Cardiac septum (tissue), 1 donor: Measurements from ENCODE around the gene TADA2A. TPM values are rescaled to one million over a fixed set of nuclear protein-coding genes. Genes with fewer than 3 reads are reported as not detected.
"Not testable (repeated sequence)": the region's sequence is repeated elsewhere in the genome, so short reads cannot be mapped to it uniquely, and the experiment has no call there.

Source experiments
- DNase-seq: peaks from one replicate; pipeline ENCODE4 v3.0.0-alpha.2; 2020; ENCODE audit warnings: low spot score
- intact Hi-C: fragments of 100-400 bp; cut with DNase I; formaldehyde crosslinking; loops from one replicate; pipeline ENCODE4 v1.14.0; 2022
- total RNA-seq: library from RNA; stranded (reverse); fragmentation: NEBNext Ultra II Directional; extraction: Animal tissue kit (Norgen Biotek cat#: 25700); gene quantifications from one replicate; pipeline ENCODE4 v1.2.1, GENCODE V29; 2021
- donor health status: DM: no; HTN: no; CAD: no.

TADA2A gene
- total RNA-seq, 1 donor from 2014 or later = 18.5 TPM

DNA sequence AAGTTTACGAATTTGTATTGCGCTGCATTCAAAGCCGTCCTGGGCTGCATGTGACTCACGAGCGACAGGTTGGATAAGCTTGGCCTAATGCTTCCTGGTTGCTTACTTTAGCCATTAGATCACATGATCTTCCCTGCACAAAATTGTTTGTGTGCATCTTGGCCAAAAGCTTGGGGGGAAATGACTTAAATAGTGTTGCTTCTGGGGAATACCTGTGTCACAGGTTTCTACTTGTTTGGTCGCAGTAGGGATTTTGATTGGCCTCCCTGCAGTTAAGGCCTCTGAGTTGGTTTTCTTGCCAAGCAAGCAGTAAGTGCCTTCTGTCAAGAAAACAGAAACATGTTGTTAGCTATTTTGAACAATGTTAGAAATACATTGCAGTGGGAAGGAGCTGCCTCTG is 43.4 kb downstream of the TADA2A start:
- DNase-seq = no peak

DNA sequence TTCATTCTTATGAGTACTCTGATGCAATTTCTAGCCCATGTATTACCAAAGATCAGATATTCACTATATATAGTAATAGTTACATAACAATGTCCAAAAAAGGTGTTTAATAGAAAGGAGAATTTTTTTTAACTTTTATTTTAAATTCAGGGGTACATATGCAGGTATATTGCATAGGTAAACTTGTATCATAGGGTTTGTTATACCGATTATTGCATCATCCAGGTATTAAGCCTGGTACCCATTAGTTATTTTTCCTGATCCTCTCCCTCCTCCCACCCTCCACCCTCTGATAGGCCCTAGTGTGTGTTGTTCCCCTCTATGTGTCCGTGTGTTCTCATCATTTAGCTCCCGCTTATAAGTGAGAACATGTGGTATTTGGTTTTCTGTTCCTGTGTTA is 51.1 kb downstream of the TADA2A start:
- intact Hi-C loops, DNase-seq: not testable (repeated sequence)

More for the DNA sequence above, 43.4 kb downstream of the TADA2A start:
- intact Hi-C loops = no loop called here

DNA sequence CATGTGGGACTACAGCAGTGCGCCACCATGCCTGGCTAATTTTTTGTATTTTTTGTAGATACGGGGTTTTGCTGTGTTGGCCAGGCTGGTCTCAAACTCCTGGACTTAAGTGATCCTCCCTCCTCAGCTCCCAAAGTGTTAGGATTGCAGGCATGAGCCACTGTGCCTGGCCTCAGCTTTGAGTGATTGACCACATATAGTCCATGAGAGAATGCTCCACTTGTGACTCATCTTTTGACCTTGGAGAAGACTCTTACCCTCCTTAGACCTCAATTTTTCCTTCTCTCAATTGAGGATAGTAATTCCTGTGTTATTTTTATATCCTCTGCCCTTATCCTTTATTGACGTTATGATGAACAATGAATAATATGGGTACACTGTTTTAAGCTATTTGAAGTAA is 52.1 kb downstream of the TADA2A start:
- intact Hi-C loops = no loop called here
- no peak for DNase-seq

DNA sequence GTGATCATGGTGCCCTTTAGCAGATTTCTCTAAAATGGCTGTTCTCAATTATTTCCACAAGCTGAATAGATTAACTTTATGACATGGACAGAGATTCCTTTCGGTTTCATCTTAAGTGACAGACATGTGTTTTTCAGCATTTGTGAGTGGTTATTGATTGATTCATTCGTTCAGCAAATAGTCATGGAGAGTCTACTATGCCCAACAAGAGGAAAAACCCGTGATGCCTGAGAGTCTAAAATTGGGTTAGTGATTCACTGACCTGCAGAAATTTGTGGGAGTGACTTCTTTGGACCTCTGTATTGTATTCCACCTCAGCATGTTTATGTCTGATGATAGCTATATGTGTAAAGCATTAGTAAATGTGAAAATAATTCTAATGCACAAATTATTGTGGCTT is 55.0 kb downstream of the TADA2A start:
- intact Hi-C loops = no loop called here
- no peak for DNase-seq

DNA sequence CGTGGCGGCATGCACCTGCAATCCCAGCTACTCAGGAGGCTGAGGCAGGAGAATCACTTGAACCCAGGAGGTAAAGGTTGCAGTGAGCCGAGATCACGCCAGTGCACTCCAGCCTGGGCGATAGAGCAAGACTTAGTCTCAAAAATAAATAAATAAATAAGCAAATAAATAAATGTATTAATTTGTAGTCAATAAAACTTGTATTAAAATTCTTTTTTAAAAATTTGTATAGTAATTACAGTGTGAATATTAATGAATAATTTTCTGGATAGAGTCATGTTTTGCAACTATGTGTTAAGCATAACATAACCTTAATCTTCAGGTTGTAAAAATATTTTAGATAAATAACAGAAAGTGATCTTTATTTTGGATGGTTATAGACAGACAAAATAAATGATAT is 55.8 kb downstream of the TADA2A start:
- intact Hi-C loops = no loop called here
- DNase-seq = no peak

DNA sequence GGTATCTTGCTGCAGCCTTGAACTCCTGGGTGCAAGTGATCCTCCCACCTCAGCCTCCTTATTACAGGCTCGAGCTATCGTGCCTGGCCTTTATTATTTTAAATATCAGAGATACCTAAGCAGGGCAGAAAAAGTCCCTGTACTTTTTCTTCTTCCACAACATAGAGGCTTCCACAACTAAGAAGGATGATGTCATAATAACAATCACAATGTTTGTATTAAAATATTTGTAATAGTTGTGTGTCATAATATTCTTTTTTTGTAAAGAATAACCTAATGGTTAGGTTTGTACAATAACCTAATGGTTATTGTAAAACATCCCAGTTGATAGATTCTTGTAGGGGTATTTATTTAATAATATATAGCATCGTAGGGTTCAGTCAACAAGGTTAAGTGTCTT is 56.4 kb downstream of the TADA2A start:
- intact Hi-C loops = no loop called here
- no peak for DNase-seq

DNA sequence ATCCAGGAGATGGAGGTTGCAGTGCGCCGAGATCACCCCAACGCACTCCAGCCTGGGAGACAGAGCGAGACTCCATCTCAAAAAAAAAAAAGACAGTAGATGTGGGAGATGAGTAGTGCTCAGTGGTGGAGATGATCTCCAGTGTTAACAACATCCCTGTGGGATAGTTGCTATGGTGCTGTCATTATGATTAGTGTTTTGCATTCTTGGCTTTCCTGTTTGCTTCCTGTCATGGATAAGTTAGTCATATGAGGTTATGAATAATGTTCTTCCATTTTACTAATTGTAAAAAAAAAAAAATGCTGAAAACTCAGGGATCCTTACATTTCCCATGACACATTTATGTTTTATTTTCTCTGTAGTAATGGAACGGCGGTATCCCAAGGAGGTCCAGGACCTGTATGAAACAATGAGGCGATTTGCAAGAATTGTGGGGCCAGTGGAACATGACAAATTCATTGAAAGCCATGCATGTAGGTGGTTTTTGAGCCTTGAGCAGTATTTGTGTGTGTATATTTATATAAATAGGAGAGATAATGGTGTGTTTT is 58.5 kb downstream of the TADA2A start:
- intact Hi-C loops = no loop called here
- no peak for DNase-seq

DNA sequence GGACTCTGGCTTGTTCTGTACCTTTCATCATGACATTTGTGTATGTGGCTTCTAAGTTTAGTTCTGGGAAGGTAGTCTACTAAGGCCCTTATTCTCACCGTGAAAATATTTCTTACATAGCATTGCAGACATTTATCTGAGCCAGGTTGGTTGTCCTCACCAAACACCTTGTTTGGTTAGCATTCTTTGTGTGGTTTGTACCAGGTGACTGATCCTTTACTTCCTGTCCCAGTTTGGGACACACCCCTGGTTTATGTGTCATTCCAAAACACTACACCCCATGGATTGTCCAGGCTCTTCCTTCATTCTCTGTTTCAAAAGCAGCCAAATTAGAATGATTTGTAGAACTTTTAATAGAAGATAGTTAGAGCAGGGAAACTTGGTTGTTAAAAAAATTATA is 59.8 kb downstream of the TADA2A start:
- DNase-seq = no peak
- intact Hi-C loops = no loop called here

DNA sequence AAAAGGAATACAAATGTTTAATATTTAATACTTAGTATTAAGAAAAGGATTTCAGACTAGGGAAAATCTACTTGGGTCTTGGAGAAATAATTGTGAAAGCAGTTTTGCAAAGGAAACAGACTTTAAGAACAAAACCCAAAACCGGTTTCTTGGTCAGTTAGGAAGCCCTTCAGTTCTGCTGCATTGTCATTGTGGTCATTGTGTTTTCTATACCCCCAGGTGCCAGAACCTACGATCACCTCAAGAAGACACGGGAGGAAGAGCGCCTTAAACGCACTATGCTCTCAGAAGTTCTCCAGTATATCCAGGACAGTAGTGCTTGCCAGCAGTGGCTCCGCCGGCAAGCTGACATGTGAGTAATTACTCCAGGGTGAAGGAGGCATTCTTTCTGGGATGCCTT is 63.5 kb downstream of the TADA2A start:
- intact Hi-C loops = no loop called here
- no peak for DNase-seq

DNA sequence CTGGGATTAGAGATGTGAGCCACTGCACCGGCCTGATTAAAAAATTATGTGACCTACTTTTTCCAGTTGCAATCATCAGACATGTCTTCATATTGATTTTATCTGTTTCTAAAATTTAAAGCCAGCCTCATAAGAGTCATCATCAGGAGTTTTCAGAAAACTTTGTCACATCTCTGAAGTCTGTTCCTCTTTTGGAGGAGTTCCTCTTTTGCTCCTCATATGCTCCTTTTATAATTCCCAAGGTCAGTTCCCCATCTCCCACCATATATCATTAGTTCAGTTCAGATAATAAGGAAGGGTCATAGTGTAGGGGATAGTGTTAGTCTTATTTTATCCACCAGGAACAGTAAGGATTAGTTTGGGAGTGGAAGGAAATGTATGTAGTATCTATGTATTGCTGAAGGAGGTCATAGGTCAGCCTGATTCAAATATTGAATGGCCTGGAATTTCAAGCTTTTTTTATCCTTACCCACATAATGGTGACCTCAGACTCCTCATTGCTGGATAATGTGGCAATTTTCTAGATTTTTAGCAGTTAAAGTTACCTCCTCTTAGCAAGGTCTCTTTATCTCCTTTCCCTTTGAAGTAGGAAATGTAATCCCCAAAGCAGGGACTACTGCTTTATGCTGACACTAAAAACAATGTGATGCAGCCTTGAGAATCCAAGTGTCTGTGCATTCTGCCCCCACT is 69.2 kb downstream of the TADA2A start:
- no peak for DNase-seq
- intact Hi-C loops = no loop called here

DNA sequence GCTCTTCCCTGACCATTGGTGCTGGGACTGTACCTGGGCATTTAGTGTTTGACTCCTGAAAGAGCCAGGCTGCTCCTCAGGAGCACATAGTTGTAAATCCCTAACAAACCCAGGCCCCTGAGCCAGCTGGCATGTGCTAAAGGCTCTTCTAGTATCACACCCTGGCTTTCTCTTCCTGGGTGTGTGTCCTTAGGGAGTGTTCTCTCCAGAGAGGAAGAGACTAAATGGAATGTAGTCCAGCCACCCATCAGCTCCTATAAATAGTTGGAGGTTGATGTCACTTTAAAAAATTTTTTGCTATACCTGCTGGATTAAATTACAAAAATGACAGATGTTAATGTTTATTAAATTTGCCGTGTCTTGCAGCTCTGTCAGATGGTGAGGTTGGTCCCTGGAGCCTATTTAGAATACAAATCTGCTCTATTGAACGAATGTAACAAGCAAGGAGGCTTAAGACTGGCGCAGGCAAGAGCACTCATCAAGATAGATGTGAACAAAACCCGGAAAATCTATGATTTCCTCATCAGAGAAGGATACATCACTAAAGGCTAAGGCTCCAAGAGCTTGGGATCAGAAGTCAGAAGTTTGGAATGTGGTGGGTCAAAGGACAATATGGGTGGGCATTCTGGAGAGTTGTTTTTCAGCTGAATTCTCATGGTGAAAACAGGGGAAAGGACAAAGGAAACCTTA is 69.9 kb downstream of the TADA2A start:
- intact Hi-C loops = no loop called here
- no peak for DNase-seq

DNA sequence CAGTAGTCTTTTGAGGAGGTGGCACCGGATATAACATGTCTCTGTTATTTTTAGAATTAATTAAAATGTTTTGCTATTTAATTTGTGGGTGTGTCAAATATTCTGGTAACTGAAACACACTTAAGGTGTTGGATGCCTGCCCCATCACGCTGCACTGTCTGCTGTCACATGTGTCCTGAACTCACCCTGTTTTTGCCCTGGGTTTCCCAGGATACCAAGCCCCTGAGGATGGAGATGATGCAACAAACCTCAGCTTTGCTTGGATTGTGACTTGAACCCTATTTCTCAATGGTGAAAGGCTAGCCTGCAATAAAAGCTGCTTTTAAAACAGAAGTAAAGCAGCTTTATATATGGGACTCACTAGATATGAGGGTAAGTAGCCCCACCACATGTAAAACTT is 71.5 kb downstream of the TADA2A start:
- DNase-seq = no peak
- intact Hi-C loops = no loop called here

DNA sequence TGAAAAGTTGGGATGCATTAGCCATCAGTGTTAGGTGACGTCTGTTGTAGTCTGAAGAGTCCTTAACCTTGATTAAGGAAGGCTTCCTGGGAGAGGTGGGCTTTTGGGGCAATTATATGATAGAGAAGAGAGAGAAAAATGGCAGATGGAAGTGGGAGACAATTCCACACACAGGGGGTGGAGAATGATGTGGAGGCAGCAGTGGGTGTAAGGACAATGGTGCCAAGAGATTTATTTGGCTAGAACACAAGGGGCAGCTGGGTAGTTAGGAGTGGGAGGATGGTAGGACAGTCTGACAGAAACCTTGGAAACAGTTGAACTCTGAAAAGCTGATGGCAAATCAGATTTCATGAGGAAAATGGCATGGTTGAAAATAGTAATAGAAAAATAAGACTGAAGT is 72.3 kb downstream of the TADA2A start:
- intact Hi-C loops = no loop called here
- DNase-seq = no peak

DNA sequence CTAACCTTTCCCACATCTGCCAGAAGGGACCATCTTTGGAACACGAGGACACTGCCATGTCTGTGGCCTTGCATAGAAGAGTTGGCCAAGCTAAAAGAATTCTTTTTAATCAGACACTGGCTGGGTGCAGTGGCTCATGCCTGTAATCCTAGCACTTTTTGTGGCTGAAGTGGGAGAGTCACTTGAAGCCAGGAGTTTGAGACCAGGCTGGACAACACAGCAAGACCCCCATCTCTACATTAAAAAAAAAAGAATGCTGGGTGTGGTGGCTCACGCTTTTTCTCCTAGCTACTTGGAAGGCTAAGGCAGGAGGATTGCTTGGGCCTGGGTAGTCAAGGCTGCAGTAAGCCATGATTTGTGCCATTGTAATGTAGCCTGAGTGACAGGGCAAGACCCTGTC is 73.7 kb downstream of the TADA2A start:
- DNase-seq = no peak
- intact Hi-C loops = no loop called here

DNA sequence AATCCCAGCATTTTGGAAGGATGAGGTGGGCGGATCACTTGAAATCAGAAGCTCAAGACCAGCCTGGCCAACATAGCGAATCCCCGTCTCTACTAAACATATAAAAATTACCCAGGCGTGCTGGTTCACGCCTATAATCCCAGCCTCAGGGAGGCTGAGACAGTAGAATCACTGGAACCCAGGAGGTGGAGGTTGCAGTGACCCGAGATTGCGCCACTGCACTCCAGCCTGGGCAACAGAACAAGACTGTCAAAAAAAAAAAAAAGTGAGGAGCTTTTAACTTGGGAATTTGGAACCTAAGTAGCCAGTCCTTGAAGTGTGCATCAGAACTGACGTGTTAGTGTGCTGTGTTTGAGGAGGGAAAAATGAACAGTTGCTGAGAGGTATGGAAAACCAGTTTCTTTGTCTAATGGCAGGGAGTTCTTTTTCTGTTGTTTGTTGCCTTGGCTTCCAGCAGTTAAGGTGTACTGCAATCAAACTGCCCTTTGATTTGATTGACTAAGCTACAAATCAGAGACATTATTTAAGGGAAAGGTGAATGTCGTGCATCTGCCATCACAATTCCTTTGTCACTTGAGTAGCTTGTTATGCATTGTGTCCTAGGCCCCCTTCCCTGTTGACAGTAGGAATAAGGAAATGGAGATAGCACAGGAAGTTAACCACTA is 74.4 kb downstream of the TADA2A start:
- intact Hi-C loops = no loop called here
- no peak for DNase-seq

DNA sequence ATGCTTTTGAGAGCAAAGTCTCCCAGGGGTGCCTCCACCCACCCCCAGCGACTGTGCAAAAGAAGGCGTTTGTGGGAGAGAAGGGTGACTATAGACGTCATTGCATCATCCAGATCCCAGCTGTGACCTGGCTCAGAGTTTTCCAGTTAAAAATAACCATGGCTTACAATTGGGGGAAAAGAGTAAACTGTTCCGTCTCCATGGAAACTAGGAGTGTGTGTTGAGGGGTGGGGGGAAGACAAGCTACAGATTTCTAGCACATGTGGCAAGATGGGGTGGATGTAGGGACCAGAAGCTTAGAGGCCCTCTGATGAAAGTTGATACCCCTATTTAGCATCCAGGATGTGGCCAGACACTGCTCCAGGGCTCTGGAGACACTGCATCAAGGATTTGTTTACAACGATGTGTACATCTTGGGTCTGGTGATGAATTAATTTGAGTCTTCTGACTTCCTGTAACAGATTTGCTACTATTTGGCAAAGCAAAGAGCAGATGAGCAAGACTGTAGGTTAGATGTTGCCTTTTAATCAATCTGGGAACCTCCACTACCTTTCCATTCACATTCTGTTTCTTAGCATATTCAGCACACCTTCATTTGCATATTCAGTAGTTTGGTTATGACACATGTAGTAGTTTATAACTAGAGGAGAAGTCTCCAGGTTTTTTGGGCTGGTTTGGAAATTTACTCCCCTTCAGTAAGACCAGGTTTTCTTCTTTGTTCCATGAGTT is 76.8 kb downstream of the TADA2A start:
- intact Hi-C loops = no loop called here
- no peak for DNase-seq

DNA sequence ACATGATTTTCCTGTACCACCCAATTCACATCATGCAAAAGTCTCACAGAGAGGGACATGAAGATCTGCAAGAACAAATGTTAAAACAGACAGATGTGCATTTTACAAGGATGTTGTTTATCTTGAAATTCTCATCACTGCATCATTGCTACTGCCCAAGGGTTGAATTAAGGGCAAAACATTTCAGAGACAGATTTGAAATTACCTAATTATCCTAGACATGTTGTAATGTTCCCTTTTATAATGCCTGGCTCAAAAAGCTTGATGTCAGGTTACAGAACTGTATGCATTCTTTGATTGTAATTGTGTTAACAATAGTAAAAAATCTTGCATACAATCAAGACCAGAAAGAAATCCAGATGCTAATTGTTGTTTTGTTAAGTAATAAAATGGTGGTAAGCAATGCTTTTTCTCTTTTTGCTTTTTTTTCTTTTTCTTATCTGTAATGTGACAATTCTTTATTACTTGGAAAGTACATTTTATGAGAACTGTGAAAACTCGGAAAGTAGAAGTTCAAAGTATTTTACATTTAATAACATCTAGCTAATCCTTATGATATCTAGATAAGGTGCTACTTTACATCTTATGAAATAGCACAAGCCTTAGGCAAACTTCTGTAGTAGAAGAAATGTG is 79.4 kb downstream of the TADA2A start:
- no peak for DNase-seq
- intact Hi-C loops = loop anchor here (5.0 kb wide), 1 partner anchor 79 kb away; the partner anchor contains the start of genes ACACA and TADA2A

DNA sequence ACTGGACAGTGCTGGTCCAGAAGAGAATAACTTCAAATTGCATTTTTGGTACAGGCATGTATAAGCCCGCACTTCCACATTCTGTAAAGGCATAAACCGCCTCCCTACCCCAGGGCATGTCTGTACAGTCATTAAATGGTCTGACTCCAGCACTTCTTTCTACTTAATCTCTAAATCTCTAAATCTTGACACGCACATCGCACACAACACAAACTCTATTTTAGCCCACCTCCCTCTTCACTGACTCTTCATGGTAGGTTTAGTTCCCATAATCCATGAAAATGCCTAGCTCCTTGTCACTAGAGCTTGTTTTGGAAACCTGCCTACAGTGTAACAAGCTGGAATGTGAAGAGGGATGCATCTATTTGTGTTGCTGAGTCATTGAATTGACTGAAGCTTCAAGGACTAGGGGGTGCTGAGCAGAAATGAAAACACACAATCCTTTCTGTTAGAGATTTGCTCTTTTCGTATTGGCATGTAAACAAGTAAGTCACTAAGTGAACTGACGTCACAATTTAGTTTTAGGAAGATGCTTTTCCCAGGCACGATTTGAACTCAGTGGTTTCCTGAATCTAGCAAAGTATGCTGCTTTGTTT is 81.4 kb downstream of the TADA2A start:
- DNase-seq = no peak
- intact Hi-C loops = loop anchor here (5.0 kb wide), 1 partner anchor 81 kb away; the partner anchor contains the start of genes ACACA and TADA2A

DNA sequence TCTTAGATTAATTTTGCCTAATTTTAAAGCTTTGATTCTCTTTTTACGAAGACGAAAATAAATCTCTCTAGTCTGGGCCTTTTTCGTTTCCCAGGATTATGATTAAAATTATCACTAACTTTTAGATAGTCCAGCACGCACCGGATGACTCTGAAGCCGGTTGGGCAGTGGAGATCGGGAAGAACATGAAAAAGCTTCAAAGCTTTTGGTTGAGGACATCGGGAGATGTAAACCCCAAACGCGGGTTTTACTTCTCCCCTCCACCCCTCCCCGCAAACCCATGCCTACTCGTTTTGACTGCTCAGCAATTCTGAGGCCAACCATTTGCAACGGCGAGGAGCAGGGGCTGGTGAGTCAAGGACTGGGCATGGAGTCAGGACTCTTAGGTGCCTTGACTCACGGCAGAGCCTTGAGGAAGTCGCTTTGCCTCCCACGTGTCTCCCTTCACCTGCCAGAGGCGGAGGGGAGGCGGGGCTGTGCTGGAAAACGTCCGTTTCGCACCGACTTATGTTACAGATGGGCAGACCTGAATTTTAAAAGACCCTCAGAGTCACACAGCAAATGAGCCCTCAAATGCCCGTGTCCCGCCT is 82.0 kb downstream of the TADA2A start:
- intact Hi-C loops = loop anchor here (5.0 kb wide), 1 partner anchor 81 kb away; the partner anchor contains the start of genes ACACA and TADA2A
- DNase-seq = peak; percentile 82
